HG03039 (cell line): ENCODE measurements around the gene RASSF1.

ENCODE experiments used
- ATAC-seq: cut with Tn5 transposase; IDR thresholded peaks from one replicate; pipeline ENCODE4 v1.9.1; 2021; ENCODE audit warnings: mild to moderate bottlenecking, moderate library complexity; ENCODE audit not compliant: unreplicated experiment

The RASSF1 gene

GRCh38 chr3:50302095-50303012 is 38.3 kb downstream of the RASSF1 start:
- no peak for ATAC-seq

- no peak for ATAC-seq
Measured at GRCh38 chr3:50300681-50301254, 39.9 kb downstream of the RASSF1 start.

- no peak for ATAC-seq
Measured at GRCh38 chr3:50299929-50300680, 40.5 kb downstream of the RASSF1 start.

DNA sequence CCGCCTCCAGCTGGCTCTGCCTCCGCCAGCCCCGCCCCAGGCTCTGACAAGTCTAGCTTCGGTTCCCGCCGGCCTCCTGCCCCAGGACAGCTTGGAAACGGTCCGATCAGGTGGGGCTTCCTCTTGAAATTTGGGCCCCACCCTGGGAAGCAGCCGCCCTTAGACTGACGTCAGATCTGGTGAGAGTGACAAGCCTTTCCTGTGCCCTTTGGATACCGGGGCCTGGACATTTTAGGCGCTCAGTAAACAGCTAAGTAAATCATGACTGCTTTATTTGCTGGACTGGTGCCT is 41.1 kb downstream of the RASSF1 start:
- ATAC-seq, result no peak

GRCh38 chr3:50298836-50299637 is 41.6 kb downstream of the RASSF1 start, which contains the start of the genes HYAL3 and NAA80:
TSS of gene HYAL3 (minus strand) at chr3:50299405. CDS start at chr3:50295602, 3,803 bp downstream.
TSS of gene NAA80 (minus strand) at chr3:50299405. CDS start at chr3:50297463, 1,942 bp downstream.
- peak; percentile 77 for ATAC-seq

DNA sequence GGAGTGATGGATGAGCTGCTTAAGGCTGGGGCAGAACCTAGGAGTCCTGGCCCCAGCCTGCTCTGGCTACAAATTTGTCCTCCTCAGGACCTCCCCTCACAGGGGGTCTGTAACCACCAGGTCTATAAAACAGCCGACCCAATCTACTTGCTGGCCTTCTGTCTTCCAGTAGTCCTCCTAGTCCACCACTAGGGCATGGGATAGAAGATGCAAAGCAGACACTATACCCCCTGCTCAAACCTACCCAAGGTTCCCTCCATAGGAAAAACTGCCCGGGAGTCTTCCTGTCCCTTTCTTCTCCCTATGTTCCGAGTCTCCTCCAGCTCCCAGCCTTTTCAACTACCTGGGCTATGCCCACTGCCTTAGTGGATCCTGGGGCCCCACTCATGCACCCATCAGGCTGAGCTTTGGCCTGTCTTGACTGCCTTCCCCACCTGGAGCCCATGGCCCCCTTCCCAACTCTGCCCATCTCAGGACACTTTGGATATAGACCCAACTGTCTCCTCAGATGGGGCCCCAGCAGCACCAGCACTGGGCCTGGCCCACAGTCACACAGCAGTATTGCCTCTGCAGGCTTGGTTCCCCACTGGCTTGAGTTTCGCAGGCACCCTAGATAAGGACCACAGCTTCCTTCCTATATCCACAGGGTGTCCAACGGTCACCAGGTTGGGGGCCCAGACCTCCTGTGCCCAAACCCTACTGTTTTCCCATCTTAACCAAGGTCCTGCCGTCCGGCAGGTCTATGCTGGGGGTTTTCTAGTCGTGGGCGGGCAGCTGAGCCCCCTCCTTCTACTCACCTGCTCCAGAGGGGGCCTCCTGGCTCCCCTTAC is 42.5 kb downstream of the RASSF1 start:
- ATAC-seq, result no peak

DNA sequence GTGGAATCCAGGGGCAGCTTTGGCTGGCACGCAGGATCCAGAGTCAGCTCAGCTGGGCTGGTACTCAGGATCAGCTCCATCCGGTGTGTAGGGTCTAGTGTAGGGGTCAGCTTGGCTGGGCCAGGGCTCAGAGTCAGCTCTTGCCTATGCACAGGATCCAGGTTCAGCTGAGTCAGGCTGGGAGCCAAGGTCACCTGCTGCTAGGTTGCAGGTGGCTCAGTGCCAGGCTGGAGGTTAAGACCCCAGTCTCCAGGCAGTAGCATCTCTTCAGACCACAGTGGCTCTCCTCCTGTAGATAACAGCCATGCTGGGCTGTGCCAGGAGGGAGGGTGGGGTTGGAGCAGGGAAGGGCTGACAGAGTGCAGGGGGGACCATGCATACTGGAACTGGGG is 43.3 kb downstream of the RASSF1 start:
- ATAC-seq, result no peak

- ATAC-seq, result no peak
Measured at GRCh38 chr3:50296721-50297383, 43.8 kb downstream of the RASSF1 start.

GRCh38 chr3:50295553-50296431 is 44.8 kb downstream of the RASSF1 start:
- no peak for ATAC-seq

- ATAC-seq, result no peak
Measured at GRCh38 chr3:50294492-50295403, 45.9 kb downstream of the RASSF1 start.

DNA sequence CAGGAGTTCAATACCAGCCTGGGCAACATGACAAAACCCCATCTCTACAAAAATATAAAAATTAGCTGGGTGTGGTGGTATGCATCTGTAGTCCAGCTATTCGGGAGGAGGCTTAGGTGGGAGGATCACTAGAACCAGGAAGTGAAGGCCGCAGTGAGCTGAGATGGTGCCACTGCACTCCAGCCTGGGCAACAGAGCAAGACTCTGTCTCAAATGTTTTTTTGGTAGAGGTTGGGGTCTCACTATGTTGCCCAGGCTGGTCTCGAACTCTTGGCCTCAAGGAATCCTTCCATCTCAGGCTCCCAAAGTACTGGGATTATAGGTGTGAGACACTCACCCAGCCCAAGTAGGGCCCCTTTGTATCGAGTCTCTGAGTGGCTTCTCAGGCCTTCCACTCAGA is 46.5 kb downstream of the RASSF1 start:
- ATAC-seq, result no peak

GRCh38 chr3:50293079-50293801 is 47.4 kb downstream of the RASSF1 start:
- ATAC-seq, result no peak

DNA sequence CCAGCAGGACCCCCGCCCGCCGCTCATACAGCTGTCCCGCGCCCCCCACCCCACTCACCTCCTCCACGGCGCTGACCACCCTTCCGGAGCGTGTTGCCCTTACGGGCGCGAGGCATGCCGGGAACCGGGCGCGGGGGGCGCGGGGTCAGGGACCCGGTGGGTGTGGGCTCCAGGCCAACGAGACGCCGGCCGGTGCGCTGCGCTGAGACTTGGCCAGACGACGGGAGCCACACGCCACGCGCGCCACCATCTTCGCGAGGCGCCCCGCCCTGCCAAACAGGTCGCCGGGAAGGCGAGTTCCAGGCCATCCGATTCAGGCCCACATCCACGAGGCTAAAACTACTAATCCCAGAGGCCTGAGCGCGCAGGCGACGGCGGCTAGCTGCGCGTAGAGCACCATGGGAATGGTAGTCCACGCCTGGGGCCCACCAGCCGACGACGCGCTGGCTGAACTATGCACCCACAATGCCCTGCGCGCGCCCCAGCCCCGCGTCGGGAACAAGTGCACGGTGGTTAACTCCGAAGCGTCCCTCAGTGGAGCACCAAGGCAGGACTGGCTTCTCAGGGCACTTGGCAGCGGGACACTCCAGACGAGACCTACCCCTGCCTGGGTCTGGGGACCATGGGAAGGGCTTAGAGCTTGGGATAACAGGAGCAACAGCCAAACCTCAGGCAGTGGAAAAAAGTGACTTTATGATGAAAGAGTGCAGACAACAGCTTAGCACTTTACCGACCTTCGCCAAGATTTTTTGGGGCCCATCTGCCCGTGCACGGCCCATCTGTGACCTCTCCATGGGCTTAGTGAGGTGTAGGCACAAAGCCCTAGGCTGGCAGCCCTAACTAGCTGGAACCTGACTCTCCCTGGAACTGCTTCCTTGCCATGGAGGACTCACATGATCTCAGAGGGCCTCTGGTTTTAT is 48.2 kb downstream of the RASSF1 start, which contains the start of gene IFRD2:
Gene IFRD2 (minus strand): TSS at position 271 of the 920 bp plus-strand sequence. CDS start 155 bp downstream, at position 116.
- ATAC-seq, result peak; percentile 86

DNA sequence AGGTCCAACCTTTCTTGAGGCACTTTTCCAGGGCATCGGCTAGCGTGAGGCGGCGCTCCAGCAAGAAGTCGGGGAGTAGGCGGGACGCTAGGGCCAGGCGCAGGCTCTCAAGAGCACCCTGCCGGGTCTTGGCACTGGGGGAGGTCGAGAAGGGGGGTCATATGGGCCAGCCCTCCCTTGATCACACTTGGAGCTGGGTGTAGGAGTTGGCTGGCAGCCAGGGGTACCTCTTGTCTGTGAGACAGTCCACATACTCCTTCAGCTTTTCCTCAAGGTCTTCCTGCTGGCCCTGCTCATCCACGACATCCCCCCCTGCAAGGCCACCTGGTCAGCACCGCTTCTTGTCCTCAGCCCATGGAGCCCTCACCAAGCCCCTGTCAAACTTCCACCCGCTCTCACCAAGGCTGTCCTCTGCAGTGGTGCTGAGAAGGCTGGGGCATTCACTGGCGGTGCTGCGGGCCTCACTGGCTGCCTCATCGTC is 50.4 kb downstream of the RASSF1 start:
- no peak for ATAC-seq

GRCh38 chr3:50289130-50289529 is 51.5 kb downstream of the RASSF1 start:
- ATAC-seq, result no peak
